ENCODE results near the gene CCR7. TPM values are rescaled to one million over a fixed set of nuclear protein-coding genes. Genes with fewer than 3 reads are reported as not detected.

CCR7 gene
- total and polyA plus RNA-seq, 2 donors (not counting 1 experiment from before 2014, with no cell fraction given): 116 to 481 TPM

DNA sequence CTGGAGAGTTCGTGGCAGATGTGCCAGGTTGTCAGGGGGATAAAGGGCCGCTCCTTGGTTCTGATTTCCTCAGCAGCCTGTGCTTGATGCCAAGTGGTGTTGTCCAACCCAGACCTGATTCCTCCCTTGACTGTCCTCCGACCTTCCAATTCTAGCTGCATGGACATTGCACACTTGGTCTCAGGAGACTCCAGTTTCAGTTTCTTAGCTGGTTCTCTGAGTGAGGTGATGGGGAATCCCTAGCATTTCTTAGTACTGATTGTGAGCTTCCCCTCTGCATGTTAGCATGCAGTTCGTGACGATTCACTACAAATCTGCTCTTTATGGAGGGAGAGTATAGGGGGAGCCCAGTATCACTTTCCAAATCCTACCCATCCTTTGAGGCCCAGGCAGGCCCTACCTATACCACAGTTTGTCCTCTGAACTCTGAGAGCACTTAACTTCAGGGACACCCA lies 12.4 kb upstream of the CCR7 start:
- H3K79me2 ChIP-seq (ENCODE audit: control insufficient read depth, insufficient read depth, low read length): peaks cover 5% of the 10 kb centered on the region
- H3K4me1 ChIP-seq (ENCODE audit: control insufficient read depth in 2 of 2, insufficient read depth in 2 of 2, low read length in 2 of 2): peaks cover 44 to 49% of the 10 kb centered on the region in 2 donors
- ATAC-seq (ENCODE audit: low read depth): peak; percentile 75
- H3K9me3 Mint-ChIP-seq (ENCODE audit: insufficient read depth): peaks cover 5% of the 10 kb centered on the region
- DNase-seq: peak; percentile 86
- POLR2A ChIA-PET: interaction anchor here (0.8 to 1.7 kb wide), 7 partner anchors 9 to 38 kb away, joined by 3 to 11 read pairs (median 4); partner anchors contain the start of gene CCR7
- peak overlapping the region; percentile 67 for H3K4me3 Mint-ChIP-seq
- H3K9me3 ChIP-seq (ENCODE audit: control extremely low read depth in 1 of 3, control insufficient read depth in 2 of 3, insufficient read depth in 1 of 3, low read length in 2 of 3): peaks cover 0 to 9% (median 5%) of the 10 kb centered on the region in 3 donors
- H3K4me2 ChIP-seq (replicated peaks; ENCODE audit: low read depth, low read length, poor library complexity, severe bottlenecking): peak overlapping the region; percentile 71
- H3K27me3 ChIP-seq (replicated peaks in 1 of 4; ENCODE audit: control extremely low read depth in 1 of 4, control insufficient read depth in 3 of 4, insufficient read depth in 4 of 4, low read length in 3 of 4): no peaks in the 10 kb centered on the region
- H3K36me3 ChIP-seq (replicated peaks in 1 of 2; ENCODE audit: control extremely low read depth in 1 of 2, control insufficient read depth in 1 of 2, extremely low read depth in 1 of 2, insufficient read depth in 2 of 2, low read length in 1 of 2): no peaks in the 10 kb centered on the region
- H2AFZ ChIP-seq (ENCODE audit: insufficient read depth, low read depth, low read length, poor library complexity, severe bottlenecking): no peak overlapping the region
- peak overlapping the region; percentile 31 to 60 for H3K27ac ChIP-seq (ENCODE audit: low read length in 2 of 2)
- peak overlapping the region in 3 of 5 experiments; percentile 25 to 52 (median 36) for H3K4me3 ChIP-seq (ENCODE audit: control extremely low read depth in 1 of 5, extremely low read depth in 1 of 5, insufficient read depth in 1 of 5, low read depth in 2 of 5, low read length in 4 of 5)
- no peaks in the 10 kb centered on the region for H4K20me1 ChIP-seq (ENCODE audit: control insufficient read depth, insufficient read depth, low read length, poor library complexity, severe bottlenecking)
- H3K9ac ChIP-seq (ENCODE audit: low read length): peak overlapping the region; percentile 48
- intact Hi-C loops (cut with micrococcal nuclease): loop anchor here (1.0 kb wide), 1 partner anchor 12 kb away; the partner anchor contains the start of gene CCR7
- WGBS (ENCODE audit: insufficient coverage): 50% methylated on average over 2 of the region's 5 CpGs
- H3K4me1 Mint-ChIP-seq: peaks cover 59% of the 10 kb centered on the region
- CTCF ChIA-PET: interaction anchor here (0.7 to 4.4 kb wide), 14 partner anchors 8 to 1086 kb away, joined by 3 to 51 read pairs (median 6); no protein-coding TSS in a partner anchor
- H3K27me3 Mint-ChIP-seq: no peaks in the 10 kb centered on the region
- TF ChIP-seq EZH2 (IDR thresholded peaks at IDR 0.05; ENCODE audit: borderline replicate concordance, insufficient read depth, low read depth, low read length, poor library complexity, severe bottlenecking): no peak
- TF ChIP-seq, protein P1, sequence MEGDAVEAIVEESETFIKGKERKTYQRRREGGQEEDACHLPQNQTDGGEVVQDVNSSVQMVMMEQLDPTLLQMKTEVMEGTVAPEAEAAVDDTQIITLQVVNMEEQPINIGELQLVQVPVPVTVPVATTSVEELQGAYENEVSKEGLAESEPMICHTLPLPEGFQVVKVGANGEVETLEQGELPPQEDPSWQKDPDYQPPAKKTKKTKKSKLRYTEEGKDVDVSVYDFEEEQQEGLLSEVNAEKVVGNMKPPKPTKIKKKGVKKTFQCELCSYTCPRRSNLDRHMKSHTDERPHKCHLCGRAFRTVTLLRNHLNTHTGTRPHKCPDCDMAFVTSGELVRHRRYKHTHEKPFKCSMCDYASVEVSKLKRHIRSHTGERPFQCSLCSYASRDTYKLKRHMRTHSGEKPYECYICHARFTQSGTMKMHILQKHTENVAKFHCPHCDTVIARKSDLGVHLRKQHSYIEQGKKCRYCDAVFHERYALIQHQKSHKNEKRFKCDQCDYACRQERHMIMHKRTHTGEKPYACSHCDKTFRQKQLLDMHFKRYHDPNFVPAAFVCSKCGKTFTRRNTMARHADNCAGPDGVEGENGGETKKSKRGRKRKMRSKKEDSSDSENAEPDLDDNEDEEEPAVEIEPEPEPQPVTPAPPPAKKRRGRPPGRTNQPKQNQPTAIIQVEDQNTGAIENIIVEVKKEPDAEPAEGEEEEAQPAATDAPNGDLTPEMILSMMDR (IDR thresholded peaks at IDR 0.05): no peak
- peak overlapping the region; percentile 81 for H3K27ac Mint-ChIP-seq

DNA sequence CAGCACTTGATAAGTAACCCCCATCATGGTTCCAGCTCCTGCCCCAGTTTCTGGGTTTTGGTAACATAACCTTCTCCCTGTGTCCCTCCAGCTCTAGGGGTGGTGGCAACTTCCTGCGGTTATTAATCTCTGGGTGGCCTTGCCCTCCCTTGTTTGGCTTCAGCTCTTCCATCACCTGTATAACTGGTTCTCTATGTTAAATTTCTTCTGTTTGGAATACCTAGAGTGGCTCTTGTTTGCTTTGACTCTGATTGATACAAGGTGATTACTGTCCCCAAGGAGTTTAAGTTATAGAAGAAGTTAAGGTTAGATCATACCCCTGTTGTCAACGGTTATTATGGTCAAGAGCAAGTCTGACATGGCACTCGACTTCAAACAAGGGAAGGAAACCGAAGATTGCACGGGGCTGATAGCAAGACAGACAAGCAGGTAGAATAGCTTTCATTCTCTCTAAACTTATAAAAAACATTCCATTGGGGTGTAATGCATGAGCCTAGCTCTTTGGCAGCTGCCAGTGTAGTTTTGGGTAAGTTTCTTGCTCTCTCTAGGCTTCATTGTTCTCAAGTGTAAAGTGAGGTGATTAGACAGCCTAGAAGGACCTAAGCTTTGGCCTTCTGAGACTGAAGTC lies 11.0 kb upstream of the CCR7 start:
- Histone ChIP-seq H3K27ac (ENCODE audit: low read length in 2 of 2) (no peak overlapping the region), H3K9me3 (ENCODE audit: control extremely low read depth in 1 of 3, control insufficient read depth in 2 of 3, insufficient read depth in 1 of 3, low read length in 2 of 3) (peaks cover 0 to 12% (median 9%) of the 10 kb centered on the region in 3 donors), H3K4me1 (ENCODE audit: control insufficient read depth in 2 of 2, insufficient read depth in 2 of 2, low read length in 2 of 2) (peaks cover 37 to 42% of the 10 kb centered on the region in 2 donors), H4K20me1 (ENCODE audit: control insufficient read depth, insufficient read depth, low read length, poor library complexity, severe bottlenecking) (no peaks in the 10 kb centered on the region), H2AFZ (ENCODE audit: insufficient read depth, low read depth, low read length, poor library complexity, severe bottlenecking) (no peak overlapping the region), H3K4me3 (ENCODE audit: control extremely low read depth in 1 of 5, extremely low read depth in 1 of 5, insufficient read depth in 1 of 5, low read depth in 2 of 5, low read length in 4 of 5) (no peak overlapping the region), H3K79me2 (ENCODE audit: control insufficient read depth, insufficient read depth, low read length) (peaks cover 8% of the 10 kb centered on the region), H3K9ac (ENCODE audit: low read length) (no peak overlapping the region), H3K4me2 (replicated peaks; ENCODE audit: low read depth, low read length, poor library complexity, severe bottlenecking) (no peak overlapping the region), H3K36me3 (replicated peaks in 1 of 2; ENCODE audit: control extremely low read depth in 1 of 2, control insufficient read depth in 1 of 2, extremely low read depth in 1 of 2, insufficient read depth in 2 of 2, low read length in 1 of 2) (no peaks in the 10 kb centered on the region), H3K27me3 (replicated peaks in 1 of 4; ENCODE audit: control extremely low read depth in 1 of 4, control insufficient read depth in 3 of 4, insufficient read depth in 4 of 4, low read length in 3 of 4) (no peaks in the 10 kb centered on the region)
- H3K27ac Mint-ChIP-seq: no peak overlapping the region
- POLR2A ChIA-PET: interaction anchor here (1.0 to 1.7 kb wide), 5 partner anchors 11 to 21 kb away, joined by 3 to 11 read pairs (median 5); partner anchors contain the start of gene CCR7
- ATAC-seq (ENCODE audit: low read depth): no peak
- no peak overlapping the region for H3K4me3 Mint-ChIP-seq
- CTCF ChIA-PET: interaction anchor here (0.7 to 4.4 kb wide), 9 partner anchors 10 to 48 kb away, joined by 3 to 51 read pairs (median 3); no protein-coding TSS in a partner anchor
- peaks cover 14% of the 10 kb centered on the region for H3K9me3 Mint-ChIP-seq (ENCODE audit: insufficient read depth)
- peaks cover 59% of the 10 kb centered on the region for H3K4me1 Mint-ChIP-seq
- intact Hi-C loops (cut with micrococcal nuclease): no loop called here
- WGBS (ENCODE audit: insufficient coverage): 70% methylated on average over 2 of the region's 5 CpGs
- TF ChIP-seq, protein P1 (IDR thresholded peaks at IDR 0.05): no peak
- no peak for TF ChIP-seq EZH2 (IDR thresholded peaks at IDR 0.05; ENCODE audit: borderline replicate concordance, insufficient read depth, low read depth, low read length, poor library complexity, severe bottlenecking)
- H3K27me3 Mint-ChIP-seq: no peaks in the 10 kb centered on the region
- DNase-seq: no peak
